22Rv1 (cell line): ENCODE results near the gene THPO.

Experiments
- ZFX ChIP-seq: fragments of 450-650 bp; IDR thresholded peaks from 2 replicates; pipeline ENCODE4 v1.6.1; 2017; ENCODE audit warnings: antibody characterized with exemption, borderline replicate concordance
- TF ChIP-seq, protein P1 (sequence below): fragments of 450-650 bp; IDR thresholded peaks from 2 replicates; pipeline ENCODE4 v1.5.1; 2017; ENCODE audit warnings: mild to moderate bottlenecking

GRCh38 chr3:184380627-184381260, 2.7 kb upstream of the THPO start:
- TF ChIP-seq, protein P1, sequence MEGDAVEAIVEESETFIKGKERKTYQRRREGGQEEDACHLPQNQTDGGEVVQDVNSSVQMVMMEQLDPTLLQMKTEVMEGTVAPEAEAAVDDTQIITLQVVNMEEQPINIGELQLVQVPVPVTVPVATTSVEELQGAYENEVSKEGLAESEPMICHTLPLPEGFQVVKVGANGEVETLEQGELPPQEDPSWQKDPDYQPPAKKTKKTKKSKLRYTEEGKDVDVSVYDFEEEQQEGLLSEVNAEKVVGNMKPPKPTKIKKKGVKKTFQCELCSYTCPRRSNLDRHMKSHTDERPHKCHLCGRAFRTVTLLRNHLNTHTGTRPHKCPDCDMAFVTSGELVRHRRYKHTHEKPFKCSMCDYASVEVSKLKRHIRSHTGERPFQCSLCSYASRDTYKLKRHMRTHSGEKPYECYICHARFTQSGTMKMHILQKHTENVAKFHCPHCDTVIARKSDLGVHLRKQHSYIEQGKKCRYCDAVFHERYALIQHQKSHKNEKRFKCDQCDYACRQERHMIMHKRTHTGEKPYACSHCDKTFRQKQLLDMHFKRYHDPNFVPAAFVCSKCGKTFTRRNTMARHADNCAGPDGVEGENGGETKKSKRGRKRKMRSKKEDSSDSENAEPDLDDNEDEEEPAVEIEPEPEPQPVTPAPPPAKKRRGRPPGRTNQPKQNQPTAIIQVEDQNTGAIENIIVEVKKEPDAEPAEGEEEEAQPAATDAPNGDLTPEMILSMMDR: no peak
- TF ChIP-seq ZFX: no peak
